ENCODE results near the gene UNC5C.

The UNC5C gene

GRCh38 chr4:95251568-95251967 lies 297.2 kb downstream of the UNC5C start:
- TF ChIP-seq CTCF (IDR thresholded peaks at IDR 0.05; ENCODE audit: extremely low read depth, insufficient read depth, missing control alignments) = no peak
- DNase-seq (ENCODE audit: low spot score) = no peak
- in situ Hi-C loops (cut with MboI; ENCODE audit: low pct_unique_long_range_greater_than_20kb, low sequenced_read_pairs, unreplicated experiment) = no loop called here

GRCh38 chr4:95250544-95251137 lies 298.1 kb downstream of the UNC5C start:
- DNase-seq (ENCODE audit: low spot score) = no peak
- in situ Hi-C loops (cut with MboI; ENCODE audit: low pct_unique_long_range_greater_than_20kb, low sequenced_read_pairs, unreplicated experiment) = no loop called here
- no peak for TF ChIP-seq CTCF (IDR thresholded peaks at IDR 0.05; ENCODE audit: extremely low read depth, insufficient read depth, missing control alignments)

GRCh38 chr4:95249426-95250021 lies 299.2 kb downstream of the UNC5C start:
- DNase-seq (ENCODE audit: low spot score) = no peak
- TF ChIP-seq CTCF (IDR thresholded peaks at IDR 0.05; ENCODE audit: extremely low read depth, insufficient read depth, missing control alignments) = no peak
- in situ Hi-C loops (cut with MboI; ENCODE audit: low pct_unique_long_range_greater_than_20kb, low sequenced_read_pairs, unreplicated experiment) = no loop called here

- DNase-seq (ENCODE audit: low spot score) = no peak
- TF ChIP-seq CTCF (IDR thresholded peaks at IDR 0.05; ENCODE audit: extremely low read depth, insufficient read depth, missing control alignments) = no peak
- in situ Hi-C loops (cut with MboI; ENCODE audit: low pct_unique_long_range_greater_than_20kb, low sequenced_read_pairs, unreplicated experiment) = no loop called here
These were observed 299.9 kb downstream of the UNC5C start for GRCh38 chr4:95248720-95249425.

GRCh38 chr4:95243892-95244291 lies 304.9 kb downstream of the UNC5C start:
- TF ChIP-seq CTCF (IDR thresholded peaks at IDR 0.05; ENCODE audit: extremely low read depth, insufficient read depth, missing control alignments) = no peak
- in situ Hi-C loops (cut with MboI; ENCODE audit: low pct_unique_long_range_greater_than_20kb, low sequenced_read_pairs, unreplicated experiment) = no loop called here
- no peak for DNase-seq (ENCODE audit: low spot score)

- DNase-seq (ENCODE audit: low spot score) = no peak
- in situ Hi-C loops (cut with MboI; ENCODE audit: low pct_unique_long_range_greater_than_20kb, low sequenced_read_pairs, unreplicated experiment) = no loop called here
- no peak for TF ChIP-seq CTCF (IDR thresholded peaks at IDR 0.05; ENCODE audit: extremely low read depth, insufficient read depth, missing control alignments)
These were observed 310.2 kb downstream of the UNC5C start for GRCh38 chr4:95238554-95238953.

All from GM13977 (cell line).